PC-9 (cell line): ENCODE measurements around the gene PSKH1. TPM values are rescaled to one million over a fixed set of nuclear protein-coding genes. Genes with fewer than 3 reads are reported as not detected.

ENCODE experiments used
- BruUV-seq: library from RNA; stranded (reverse); fragments of 400-500 nt; replicated peaks from 2 replicates; lab custom pipeline; 2021; lab: Mats Ljungman, UMichigan
- CTCF ChIA-PET: fragments of 300-600 bp; sonication (Branson Sonifier 250); formaldehyde crosslinking; loops from one replicate; lab custom pipeline; 2022; ENCODE audit warnings: antibody characterized with exemption; lab: Charles Lee
- POLR2A ChIA-PET: fragments of 300-600 bp; sonication (Branson Sonifier 250); formaldehyde crosslinking; loops from one replicate; lab custom pipeline; 2022; ENCODE audit warnings: antibody characterized with exemption; ENCODE audit not compliant: unreplicated experiment; lab: Charles Lee
- DNase-seq, 2 experiments: peaks; one replicate each; pipeline versions ENCODE4 v3.0.0 to v3.0.0-alpha.2; 2015 to 2022; ENCODE audit warnings: mixed read lengths in 1 of 2
- H2AFZ ChIP-seq: fragments of 200-600 bp; sonication (generic); 2 replicates; pipeline ENCODE4 v1.8.1; 2017; ENCODE audit warnings: antibody characterized with exemption
- H3F3A ChIP-seq: fragments of 200-600 bp; sonication (generic); 2 replicates; pipeline ENCODE4 v1.8.1; 2017; ENCODE audit warnings: antibody characterized with exemption, mild to moderate bottlenecking, low read depth; ENCODE audit not compliant: insufficient read depth
- H3K27ac ChIP-seq: fragments of 200-600 bp; sonication (generic); 2 replicates; pipeline ENCODE4 v1.6.1; 2016; ENCODE audit warnings: mixed run types
- H3K27me3 ChIP-seq: fragments of 200-600 bp; sonication (generic); 2 replicates; pipeline ENCODE4 v1.6.1; 2016; ENCODE audit warnings: low read depth, mixed run types; ENCODE audit not compliant: insufficient read depth
- H3K36me3 ChIP-seq: fragments of 200-600 bp; sonication (generic); 2 replicates; pipeline ENCODE4 v1.6.1; 2016; ENCODE audit warnings: low read depth, mixed run types
- H3K4me1 ChIP-seq: fragments of 200-600 bp; sonication (generic); replicated peaks from 2 replicates; pipeline ENCODE4 v1.6.1; 2016; ENCODE audit warnings: mixed run types; ENCODE audit not compliant: insufficient read depth
- H3K4me2 ChIP-seq: fragments of 200-600 bp; sonication (generic); 2 replicates; pipeline ENCODE4 v1.6.1; 2017; ENCODE audit warnings: mixed run types
- H3K4me3 ChIP-seq: fragments of 200-600 bp; sonication (generic); 2 replicates; pipeline ENCODE4 v1.6.1; 2016; ENCODE audit warnings: mixed run types
- H3K79me2 ChIP-seq: fragments of 200-600 bp; sonication (generic); 2 replicates; pipeline ENCODE4 v1.6.1; 2017; ENCODE audit warnings: low read depth, mixed run types
- H3K9me2 ChIP-seq: fragments of 200-600 bp; sonication (generic); 2 replicates; pipeline ENCODE4 v1.8.1; 2017; ENCODE audit warnings: mild to moderate bottlenecking; ENCODE audit not compliant: insufficient read depth
- H3K9me3 ChIP-seq: fragments of 200-600 bp; sonication (generic); 2 replicates; pipeline ENCODE4 v1.8.1; 2016; ENCODE audit warnings: low read depth; ENCODE audit not compliant: insufficient read depth
- H4K20me1 ChIP-seq: fragments of 200-600 bp; sonication (generic); 2 replicates; pipeline ENCODE4 v1.8.1; 2017; ENCODE audit not compliant: insufficient read depth
- EZH2 ChIP-seq: fragments of 200-600 bp; sonication (generic); IDR thresholded peaks from 2 replicates; pipeline ENCODE4 v1.8.0; 2017; ENCODE audit warnings: antibody characterized with exemption, low read depth
- intact Hi-C: fragments of 100-400 bp; cut with micrococcal nuclease; formaldehyde crosslinking; loops from one replicate; pipeline ENCODE4 v1.10.0; 2022; ENCODE audit not compliant: unreplicated experiment
- total RNA-seq: library from RNA; stranded (reverse); gene quantifications from 2 replicates; pipeline ENCODE4 v1.2.3, GENCODE V29; 2021
- TF ChIP-seq, protein P1 (sequence below): fragments of 200-600 bp; sonication (generic); conservative IDR thresholded peaks from 2 replicates; pipeline ENCODE4 v1.6.1; 2017; ENCODE audit warnings: mixed run types, antibody characterized with exemption, mild to moderate bottlenecking, moderate library complexity

The PSKH1 gene
- total RNA-seq, 1 experiment from 2014 or later, result 25.8 TPM

- TF ChIP-seq, protein P1, sequence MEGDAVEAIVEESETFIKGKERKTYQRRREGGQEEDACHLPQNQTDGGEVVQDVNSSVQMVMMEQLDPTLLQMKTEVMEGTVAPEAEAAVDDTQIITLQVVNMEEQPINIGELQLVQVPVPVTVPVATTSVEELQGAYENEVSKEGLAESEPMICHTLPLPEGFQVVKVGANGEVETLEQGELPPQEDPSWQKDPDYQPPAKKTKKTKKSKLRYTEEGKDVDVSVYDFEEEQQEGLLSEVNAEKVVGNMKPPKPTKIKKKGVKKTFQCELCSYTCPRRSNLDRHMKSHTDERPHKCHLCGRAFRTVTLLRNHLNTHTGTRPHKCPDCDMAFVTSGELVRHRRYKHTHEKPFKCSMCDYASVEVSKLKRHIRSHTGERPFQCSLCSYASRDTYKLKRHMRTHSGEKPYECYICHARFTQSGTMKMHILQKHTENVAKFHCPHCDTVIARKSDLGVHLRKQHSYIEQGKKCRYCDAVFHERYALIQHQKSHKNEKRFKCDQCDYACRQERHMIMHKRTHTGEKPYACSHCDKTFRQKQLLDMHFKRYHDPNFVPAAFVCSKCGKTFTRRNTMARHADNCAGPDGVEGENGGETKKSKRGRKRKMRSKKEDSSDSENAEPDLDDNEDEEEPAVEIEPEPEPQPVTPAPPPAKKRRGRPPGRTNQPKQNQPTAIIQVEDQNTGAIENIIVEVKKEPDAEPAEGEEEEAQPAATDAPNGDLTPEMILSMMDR, result no peak
- no peak for TF ChIP-seq EZH2
- peak; percentile 64 to 79 for DNase-seq
- no peaks in the 10 kb centered on the region for H3K9me3 ChIP-seq
- peak within 1 kb of the TSS; percentile 100 for H3K4me3 ChIP-seq
- no TSS peak for BruUV-seq
- POLR2A ChIA-PET, result no interaction called here
- H3K27ac ChIP-seq, result peak within 1 kb of the TSS; percentile 70
- H3K36me3 ChIP-seq, result no peaks in the 10 kb centered on the region; the same call in 1 of the 2 replicates
- H2AFZ ChIP-seq, result peak within 1 kb of the TSS; percentile 79
- H3K4me2 ChIP-seq, result peak within 1 kb of the TSS; percentile 93
- H3K79me2 ChIP-seq, result peaks cover 87% of the 10 kb centered on the region
- H3F3A ChIP-seq, result peaks cover 23% of the 10 kb centered on the region; the same call in 1 of the 2 replicates
- intact Hi-C loops, result loop anchor here (2.0 to 5.0 kb wide), 2 partner anchors 14 to 40 kb away; partner anchors contain the start of genes RANBP10 and TSNAXIP1
- peaks cover 45% of the 10 kb centered on the region for H4K20me1 ChIP-seq
- no peaks in the 10 kb centered on the region for H3K27me3 ChIP-seq
- H3K4me1 ChIP-seq, result peaks cover 43% of the 10 kb centered on the region
- no peaks in the 10 kb centered on the region for H3K9me2 ChIP-seq
- CTCF ChIA-PET, result interaction anchor here (0.7 kb wide), 1 partner anchor 184 kb away, joined by 4 read pairs; no protein-coding TSS in a partner anchor
Observed at GRCh38 chr16:67847064-67847861, 45.8 kb upstream of the PSKH1 start, which contains the start of gene CENPT. Gene CENPT (minus strand): TSS chr16:67847693. CDS start chr16:67833859, 13,834 bp downstream.

GRCh38 chr16:67848118-67848517 lies 44.9 kb upstream of the PSKH1 start:
- no peaks in the 10 kb centered on the region for H3K9me2 ChIP-seq
- CTCF ChIA-PET, result interaction anchor here (0.7 kb wide), 1 partner anchor 185 kb away, joined by 4 read pairs; no protein-coding TSS in a partner anchor
- H3K4me3 ChIP-seq, result peak overlapping the region; percentile 100
- intact Hi-C loops, result loop anchor here (5.0 kb wide), 1 partner anchor 41 kb away; the partner anchor contains the start of genes RANBP10 and TSNAXIP1
- BruUV-seq, result no TSS peak
- H3K27ac ChIP-seq, result peak overlapping the region; percentile 70; the same call in 1 of the 2 replicates
- H3K9me3 ChIP-seq, result no peaks in the 10 kb centered on the region
- no peaks in the 10 kb centered on the region for H3K27me3 ChIP-seq
- POLR2A ChIA-PET, result no interaction called here
- H2AFZ ChIP-seq, result no peak overlapping the region
- peak overlapping the region; percentile 93 for H3K4me2 ChIP-seq
- peaks cover 53% of the 10 kb centered on the region for H4K20me1 ChIP-seq
- peaks cover 88% of the 10 kb centered on the region for H3K79me2 ChIP-seq
- peaks cover 23% of the 10 kb centered on the region; the same call in 1 of the 2 replicates for H3F3A ChIP-seq
- DNase-seq, result no peak
- TF ChIP-seq EZH2, result no peak
- TF ChIP-seq, protein P1, result no peak
- peaks cover 37% of the 10 kb centered on the region for H3K4me1 ChIP-seq
- H3K36me3 ChIP-seq, result no peaks in the 10 kb centered on the region; the same call in 1 of the 2 replicates

DNA sequence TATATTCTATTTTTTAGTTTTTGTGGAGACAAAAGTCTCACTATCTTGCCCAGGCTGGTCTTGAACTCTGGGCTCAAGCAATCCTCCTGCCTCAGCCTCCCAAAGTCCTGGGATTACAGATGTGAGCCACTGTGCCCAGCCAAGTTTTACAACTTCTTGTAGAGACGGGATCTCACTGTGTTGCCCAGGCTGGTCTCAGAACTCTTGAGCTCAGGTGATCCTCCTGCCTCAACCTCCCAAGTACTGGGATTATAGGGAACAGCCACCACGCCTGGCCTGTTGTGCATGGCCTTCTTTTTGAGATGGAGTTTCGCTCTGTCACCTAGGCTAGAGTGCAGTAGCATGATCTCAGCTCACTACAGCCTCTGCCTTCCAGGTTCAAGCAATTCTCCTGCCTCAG lies 39.4 kb upstream of the PSKH1 start:
- no peak for DNase-seq
- no TSS peak for BruUV-seq
- Histone ChIP-seq H3K4me3 (no peak overlapping the region), H3K4me1 (peaks cover 30% of the 10 kb centered on the region), H3K9me2 (no peaks in the 10 kb centered on the region), H2AFZ (no peak overlapping the region), H3K27me3 (no peaks in the 10 kb centered on the region), H3K4me2 (no peak overlapping the region), H3K27ac (no peak overlapping the region), H3F3A (peaks cover 39% of the 10 kb centered on the region), H4K20me1 (peaks cover 93% of the 10 kb centered on the region), H3K9me3 (no peaks in the 10 kb centered on the region), H3K36me3 (no peaks in the 10 kb centered on the region; the same call in 1 of the 2 replicates), H3K79me2 (peaks cover 92% of the 10 kb centered on the region)
- intact Hi-C loops, result no loop called here
- ChIA-PET POLR2A (no interaction called here), CTCF (no interaction called here)
- TF ChIP-seq EZH2, result no peak
